ENCODE results near the gene DLG2.

DLG2 gene

DNA sequence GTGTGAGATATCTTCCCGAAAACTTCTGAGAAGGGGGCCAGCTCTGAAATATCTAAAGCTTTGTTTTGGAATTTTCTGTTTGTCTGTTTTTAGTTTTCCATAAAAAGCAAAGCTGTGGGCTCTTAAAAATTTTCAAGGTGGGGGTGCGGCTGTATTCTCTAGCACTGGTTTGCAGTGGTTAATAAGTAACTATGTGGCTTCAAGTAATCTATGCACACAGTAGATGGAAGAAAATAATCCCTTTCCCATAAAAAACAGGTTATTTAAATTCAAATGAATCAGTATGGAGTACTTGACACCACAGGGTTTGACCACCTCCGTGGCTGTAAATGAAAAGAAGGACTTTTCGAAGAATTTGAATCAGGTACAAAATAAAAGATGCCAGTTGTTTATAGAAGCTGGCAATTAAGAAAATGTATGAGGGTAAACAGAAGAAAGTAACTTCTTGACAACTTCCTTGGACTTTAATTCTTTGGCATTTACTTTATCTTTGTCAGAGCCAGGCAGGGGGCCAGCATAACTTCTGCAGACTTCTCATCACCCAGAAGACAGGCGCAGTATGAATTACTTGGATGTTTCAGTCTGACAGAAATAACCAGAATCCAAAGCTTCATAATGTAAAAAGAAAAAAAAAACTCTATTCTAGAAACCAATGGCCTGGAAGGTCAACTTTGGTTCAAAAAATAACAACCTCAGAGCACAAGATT, 981.0 kb downstream of the DLG2 start:
- no peak for DNase-seq
- Histone ChIP-seq H3K27me3 (replicated peaks; ENCODE audit: control insufficient read depth, insufficient read depth, low read length, poor library complexity, severe bottlenecking) (no peaks in the 10 kb centered on the region), H3K36me3 (ENCODE audit: control insufficient read depth, insufficient read depth, low read length) (no peaks in the 10 kb centered on the region), H3K27ac (ENCODE audit: insufficient read depth, low read length, poor library complexity, severe bottlenecking) (no peak overlapping the region), H3K4me1 (ENCODE audit: control insufficient read depth, insufficient read depth, low read length, poor library complexity, severe bottlenecking) (no peaks in the 10 kb centered on the region), H3K4me3 (ENCODE audit: insufficient read depth, low read depth, low read length, poor library complexity, severe bottlenecking) (no peak overlapping the region), H3K9me3 (ENCODE audit: control insufficient read depth, low read length) (no peaks in the 10 kb centered on the region)

DNA sequence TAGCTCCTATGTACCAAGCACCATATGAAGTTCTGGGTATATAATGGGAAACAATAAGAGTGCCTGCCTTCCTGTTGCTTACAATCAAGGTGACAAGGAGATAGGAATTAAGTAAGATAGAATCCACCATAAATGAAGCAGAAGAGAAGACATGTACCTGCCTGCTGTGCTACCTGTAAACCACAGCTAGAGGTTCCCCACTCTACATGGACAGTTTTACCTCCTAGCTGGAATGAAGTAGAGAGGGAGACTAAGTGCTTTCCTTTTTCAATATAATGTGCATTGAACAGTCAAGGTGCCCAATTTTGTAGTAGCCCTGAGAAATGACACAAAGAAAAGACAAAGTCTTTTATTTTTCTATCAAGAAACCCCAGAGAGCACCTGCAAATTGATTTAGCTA, 984.6 kb downstream of the DLG2 start:
- no peak for DNase-seq

DNA sequence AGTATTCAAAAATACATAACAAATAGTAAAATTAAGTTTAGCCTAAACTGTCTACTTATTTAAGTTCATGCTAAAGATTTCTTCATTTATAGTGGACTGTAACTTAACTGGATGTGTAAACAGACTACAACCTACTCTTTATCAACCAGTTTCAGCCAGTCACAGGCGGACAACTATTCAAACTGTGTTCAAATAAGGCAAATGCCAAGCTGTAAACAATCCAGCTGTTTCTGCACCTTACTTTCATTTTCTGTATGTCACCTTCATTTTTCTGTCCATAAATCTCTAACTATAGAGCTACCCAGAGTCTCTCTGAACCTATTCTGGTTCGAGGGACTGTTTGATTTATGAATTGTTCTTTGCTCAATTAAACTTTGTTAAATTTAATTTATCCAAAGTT, 992.8 kb downstream of the DLG2 start:
- H3K27ac ChIP-seq (ENCODE audit: insufficient read depth, low read length, poor library complexity, severe bottlenecking), result no peak overlapping the region
- H3K36me3 ChIP-seq (ENCODE audit: control insufficient read depth, insufficient read depth, low read length), result no peaks in the 10 kb centered on the region
- no peaks in the 10 kb centered on the region for H3K27me3 ChIP-seq (replicated peaks; ENCODE audit: control insufficient read depth, insufficient read depth, low read length, poor library complexity, severe bottlenecking)
- H3K4me3 ChIP-seq (ENCODE audit: insufficient read depth, low read depth, low read length, poor library complexity, severe bottlenecking), result no peak overlapping the region
- DNase-seq, result no peak
- no peaks in the 10 kb centered on the region for H3K9me3 ChIP-seq (ENCODE audit: control insufficient read depth, low read length)
- no peaks in the 10 kb centered on the region for H3K4me1 ChIP-seq (ENCODE audit: control insufficient read depth, insufficient read depth, low read length, poor library complexity, severe bottlenecking)

More for the DNA sequence above, 984.6 kb downstream of the DLG2 start:
- no peak overlapping the region for H3K4me3 ChIP-seq (ENCODE audit: insufficient read depth, low read depth, low read length, poor library complexity, severe bottlenecking)
- no peak overlapping the region for H3K27ac ChIP-seq (ENCODE audit: insufficient read depth, low read length, poor library complexity, severe bottlenecking)
- H3K9me3 ChIP-seq (ENCODE audit: control insufficient read depth, low read length), result no peaks in the 10 kb centered on the region
- no peaks in the 10 kb centered on the region for H3K27me3 ChIP-seq (replicated peaks; ENCODE audit: control insufficient read depth, insufficient read depth, low read length, poor library complexity, severe bottlenecking)
- no peaks in the 10 kb centered on the region for H3K36me3 ChIP-seq (ENCODE audit: control insufficient read depth, insufficient read depth, low read length)
- no peaks in the 10 kb centered on the region for H3K4me1 ChIP-seq (ENCODE audit: control insufficient read depth, insufficient read depth, low read length, poor library complexity, severe bottlenecking)

DNA sequence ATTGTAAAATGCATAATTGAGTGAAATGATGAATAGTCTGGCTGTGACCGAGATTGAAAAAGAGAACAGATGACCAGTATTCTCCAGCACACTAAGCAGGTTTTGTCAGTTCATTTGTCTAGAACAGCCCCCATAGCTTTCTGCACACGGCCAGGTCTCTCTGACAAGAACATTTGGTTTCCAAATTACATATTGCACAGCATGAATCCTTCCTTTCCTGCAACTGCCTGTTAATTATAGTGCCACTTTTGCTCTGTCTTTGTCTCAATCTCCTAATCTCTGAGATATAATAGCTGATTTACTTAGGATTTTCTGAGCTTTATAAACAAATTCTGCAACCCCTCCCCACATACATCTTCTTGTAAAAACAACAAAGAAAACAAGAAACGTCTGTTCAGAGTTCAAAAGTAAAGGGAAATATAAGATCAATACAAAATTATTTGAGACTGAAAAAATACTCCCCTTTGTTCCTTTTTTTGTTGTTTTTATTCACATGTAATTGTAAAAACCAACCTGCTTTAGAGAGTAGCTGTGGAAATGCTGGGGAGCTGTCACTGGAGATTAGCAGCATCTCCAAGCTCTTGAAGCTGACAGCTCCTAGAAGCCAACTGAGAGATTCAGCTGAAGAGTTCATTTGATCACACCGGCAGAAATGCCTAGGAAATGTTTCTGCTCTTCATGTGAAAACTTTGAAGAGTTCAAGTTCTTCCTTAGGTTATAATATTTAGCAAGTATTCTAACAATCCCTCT, 998.1 kb downstream of the DLG2 start:
- no peak overlapping the region for H3K4me3 ChIP-seq (ENCODE audit: insufficient read depth, low read depth, low read length, poor library complexity, severe bottlenecking)
- H3K27ac ChIP-seq (ENCODE audit: insufficient read depth, low read length, poor library complexity, severe bottlenecking), result no peak overlapping the region
- H3K4me1 ChIP-seq (ENCODE audit: control insufficient read depth, insufficient read depth, low read length, poor library complexity, severe bottlenecking), result no peaks in the 10 kb centered on the region

DNA sequence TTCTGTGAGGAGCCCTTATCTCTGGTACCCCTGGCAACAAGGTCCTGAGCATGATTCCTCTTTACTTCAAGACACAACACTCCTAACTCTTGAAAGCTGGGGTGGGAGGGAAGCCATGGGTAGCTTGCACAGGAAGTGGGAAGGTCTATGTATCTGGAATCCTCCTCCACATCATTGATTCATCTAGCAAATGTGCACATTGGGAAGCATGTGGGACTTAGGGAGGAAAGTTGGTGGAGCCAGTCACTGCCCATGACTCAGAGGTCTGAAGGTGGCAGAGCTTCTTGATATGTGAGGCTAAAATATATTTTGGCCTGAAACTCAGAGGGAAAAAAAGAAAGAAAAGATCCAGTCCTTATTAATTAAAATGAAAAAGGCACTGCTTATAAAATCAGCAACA, 1000.9 kb downstream of the DLG2 start:
- Histone ChIP-seq H3K4me3 (ENCODE audit: insufficient read depth, low read depth, low read length, poor library complexity, severe bottlenecking) (no peak overlapping the region), H3K27me3 (replicated peaks; ENCODE audit: control insufficient read depth, insufficient read depth, low read length, poor library complexity, severe bottlenecking) (no peaks in the 10 kb centered on the region), H3K9me3 (ENCODE audit: control insufficient read depth, low read length) (peaks cover 3% of the 10 kb centered on the region), H3K36me3 (ENCODE audit: control insufficient read depth, insufficient read depth, low read length) (no peaks in the 10 kb centered on the region), H3K27ac (ENCODE audit: insufficient read depth, low read length, poor library complexity, severe bottlenecking) (no peak overlapping the region), H3K4me1 (ENCODE audit: control insufficient read depth, insufficient read depth, low read length, poor library complexity, severe bottlenecking) (no peaks in the 10 kb centered on the region)
- DNase-seq, result no peak

More for the DNA sequence above, 998.1 kb downstream of the DLG2 start:
- Histone ChIP-seq H3K27me3 (replicated peaks; ENCODE audit: control insufficient read depth, insufficient read depth, low read length, poor library complexity, severe bottlenecking) (no peaks in the 10 kb centered on the region), H3K9me3 (ENCODE audit: control insufficient read depth, low read length) (peaks cover 3% of the 10 kb centered on the region), H3K36me3 (ENCODE audit: control insufficient read depth, insufficient read depth, low read length) (no peaks in the 10 kb centered on the region)
- no peak for DNase-seq

DNA sequence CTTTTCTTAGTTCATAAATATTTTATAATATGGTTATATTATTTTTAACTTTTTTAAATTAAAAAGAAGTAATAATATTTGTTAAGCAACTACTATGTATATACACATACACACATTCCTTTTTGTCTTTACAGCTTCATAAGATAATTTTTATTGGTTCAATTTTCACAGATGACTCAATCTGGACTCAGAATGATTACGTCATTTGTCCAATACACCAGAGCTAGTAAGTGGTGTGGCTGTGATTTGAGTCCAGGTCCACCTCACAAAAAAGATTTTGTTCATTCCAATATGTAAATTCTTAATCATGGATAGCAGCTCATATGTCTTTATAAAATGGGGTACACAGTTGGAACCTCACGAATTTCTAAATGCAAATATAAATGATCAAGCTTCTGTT, 1014.5 kb downstream of the DLG2 start:
- no peaks in the 10 kb centered on the region for H3K27me3 ChIP-seq (replicated peaks; ENCODE audit: control insufficient read depth, insufficient read depth, low read length, poor library complexity, severe bottlenecking)
- no peak overlapping the region for H3K27ac ChIP-seq (ENCODE audit: insufficient read depth, low read length, poor library complexity, severe bottlenecking)

DNA sequence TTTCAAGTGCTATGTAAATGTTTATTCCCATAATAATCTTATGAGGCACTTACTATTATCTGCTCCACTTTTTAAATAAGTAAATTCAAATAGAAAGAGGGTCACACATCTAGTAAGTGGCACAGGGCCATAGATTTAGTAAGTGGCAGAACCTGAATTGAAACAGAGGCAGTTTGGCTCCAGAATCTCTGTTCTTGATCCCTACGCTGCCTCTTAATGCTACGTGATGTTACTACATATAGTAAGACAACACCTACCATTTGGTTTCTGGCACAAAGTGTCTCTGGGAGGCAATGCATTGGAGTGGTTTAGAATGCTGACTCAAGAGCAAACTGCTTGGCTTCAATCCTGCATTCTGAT, 1018.3 kb downstream of the DLG2 start:
- no peaks in the 10 kb centered on the region for H3K36me3 ChIP-seq (ENCODE audit: control insufficient read depth, insufficient read depth, low read length)
- no peak for DNase-seq
- H3K27me3 ChIP-seq (replicated peaks; ENCODE audit: control insufficient read depth, insufficient read depth, low read length, poor library complexity, severe bottlenecking), result no peaks in the 10 kb centered on the region

More for the DNA sequence above, 1014.5 kb downstream of the DLG2 start:
- Histone ChIP-seq H3K4me1 (ENCODE audit: control insufficient read depth, insufficient read depth, low read length, poor library complexity, severe bottlenecking) (no peaks in the 10 kb centered on the region), H3K36me3 (ENCODE audit: control insufficient read depth, insufficient read depth, low read length) (no peaks in the 10 kb centered on the region), H3K4me3 (ENCODE audit: insufficient read depth, low read depth, low read length, poor library complexity, severe bottlenecking) (no peak overlapping the region), H3K9me3 (ENCODE audit: control insufficient read depth, low read length) (no peaks in the 10 kb centered on the region)
- no peak for DNase-seq

DNA sequence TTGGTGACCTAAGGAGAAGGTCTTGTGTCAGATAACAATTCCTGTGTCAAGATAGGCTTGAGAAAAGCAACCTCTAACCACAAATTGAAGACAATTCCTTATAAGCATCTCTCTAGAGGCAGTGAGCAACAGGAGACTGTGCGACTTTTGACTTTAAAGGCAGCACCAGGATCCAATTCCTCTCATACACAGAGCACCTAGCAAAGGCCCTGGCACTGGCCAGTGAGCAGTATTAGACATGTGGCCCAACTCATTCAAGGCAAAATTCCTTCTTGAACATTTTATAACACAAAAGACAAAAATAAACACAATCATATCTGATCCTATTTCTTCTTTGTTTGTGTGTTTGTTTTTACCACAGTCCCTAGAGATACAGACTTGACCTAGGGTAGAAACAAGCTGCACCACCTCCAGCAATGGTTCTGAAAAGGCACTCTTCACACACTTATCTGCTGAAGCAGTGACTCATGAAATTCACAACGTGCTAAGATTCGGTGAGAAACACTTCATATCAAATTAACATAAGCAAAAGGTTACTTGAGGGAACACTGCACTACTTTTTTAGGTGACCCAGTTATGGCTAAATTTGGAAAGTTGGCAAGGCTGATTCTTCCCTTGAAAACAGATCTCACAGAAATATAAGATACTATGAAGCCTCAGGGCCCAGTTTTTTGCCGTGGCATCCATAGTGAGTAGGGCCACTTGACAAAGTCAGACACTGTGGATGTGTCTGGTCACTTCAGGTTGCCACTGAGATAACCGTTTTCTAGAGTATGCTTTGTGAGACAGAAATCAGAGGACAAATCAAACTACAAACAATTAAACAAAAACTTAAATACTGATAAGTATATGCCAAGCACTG, 1018.9 kb downstream of the DLG2 start:
- DNase-seq, result no peak
- H3K9me3 ChIP-seq (ENCODE audit: control insufficient read depth, low read length), result no peaks in the 10 kb centered on the region
- no peaks in the 10 kb centered on the region for H3K4me1 ChIP-seq (ENCODE audit: control insufficient read depth, insufficient read depth, low read length, poor library complexity, severe bottlenecking)
- H3K27ac ChIP-seq (ENCODE audit: insufficient read depth, low read length, poor library complexity, severe bottlenecking), result no peak overlapping the region
- no peaks in the 10 kb centered on the region for H3K27me3 ChIP-seq (replicated peaks; ENCODE audit: control insufficient read depth, insufficient read depth, low read length, poor library complexity, severe bottlenecking)
- H3K4me3 ChIP-seq (ENCODE audit: insufficient read depth, low read depth, low read length, poor library complexity, severe bottlenecking), result no peak overlapping the region
- H3K36me3 ChIP-seq (ENCODE audit: control insufficient read depth, insufficient read depth, low read length), result no peaks in the 10 kb centered on the region

More for the DNA sequence above, 1018.3 kb downstream of the DLG2 start:
- Histone ChIP-seq H3K27ac (ENCODE audit: insufficient read depth, low read length, poor library complexity, severe bottlenecking) (no peak overlapping the region), H3K9me3 (ENCODE audit: control insufficient read depth, low read length) (no peaks in the 10 kb centered on the region), H3K4me1 (ENCODE audit: control insufficient read depth, insufficient read depth, low read length, poor library complexity, severe bottlenecking) (no peaks in the 10 kb centered on the region), H3K4me3 (ENCODE audit: insufficient read depth, low read depth, low read length, poor library complexity, severe bottlenecking) (no peak overlapping the region)

DNA sequence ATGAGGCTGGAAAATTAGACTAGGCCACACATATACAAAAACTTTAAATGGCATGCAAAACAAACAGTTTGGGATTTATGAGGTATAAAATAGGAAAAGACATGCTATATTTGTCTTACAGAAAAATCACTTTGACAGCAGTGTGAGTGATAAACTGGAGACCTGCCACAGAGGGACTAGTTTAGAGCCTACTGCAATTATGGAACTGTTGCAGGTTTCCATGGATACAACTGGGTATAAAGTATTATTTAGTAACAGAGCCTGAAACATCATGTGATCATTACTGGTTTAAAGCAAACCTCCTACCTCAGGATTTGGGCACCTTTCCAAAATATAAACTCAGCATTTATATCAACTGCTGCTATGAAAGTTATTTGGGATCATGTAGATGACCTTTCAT, 1032.5 kb downstream of the DLG2 start:
- H3K4me3 ChIP-seq (ENCODE audit: insufficient read depth, low read depth, low read length, poor library complexity, severe bottlenecking), result no peak overlapping the region
- H3K27me3 ChIP-seq (replicated peaks; ENCODE audit: control insufficient read depth, insufficient read depth, low read length, poor library complexity, severe bottlenecking), result no peaks in the 10 kb centered on the region
- no peaks in the 10 kb centered on the region for H3K36me3 ChIP-seq (ENCODE audit: control insufficient read depth, insufficient read depth, low read length)
- H3K9me3 ChIP-seq (ENCODE audit: control insufficient read depth, low read length), result no peaks in the 10 kb centered on the region
- no peaks in the 10 kb centered on the region for H3K4me1 ChIP-seq (ENCODE audit: control insufficient read depth, insufficient read depth, low read length, poor library complexity, severe bottlenecking)
- H3K27ac ChIP-seq (ENCODE audit: insufficient read depth, low read length, poor library complexity, severe bottlenecking), result no peak overlapping the region
- DNase-seq, result no peak

DNA sequence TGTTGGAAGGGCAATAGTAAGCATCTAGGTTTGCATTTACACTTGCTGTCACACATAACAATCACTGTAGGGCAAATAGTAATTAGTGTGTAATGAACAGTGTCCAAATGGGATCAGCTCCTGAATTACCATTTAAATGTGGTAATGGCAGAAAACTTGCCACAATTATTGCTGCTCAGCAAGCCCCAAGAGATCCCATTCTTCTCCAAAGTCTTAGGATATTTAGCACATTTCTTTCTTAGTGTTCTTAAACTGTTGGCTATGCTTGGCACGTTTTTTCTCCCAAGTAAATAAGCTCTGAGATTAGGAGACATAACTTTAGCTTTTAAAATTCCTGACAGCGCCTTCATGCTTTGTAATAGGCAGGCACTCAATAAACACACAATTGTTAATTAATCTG, 1037.0 kb downstream of the DLG2 start:
- no peaks in the 10 kb centered on the region for H3K4me1 ChIP-seq (ENCODE audit: control insufficient read depth, insufficient read depth, low read length, poor library complexity, severe bottlenecking)
- no peaks in the 10 kb centered on the region for H3K9me3 ChIP-seq (ENCODE audit: control insufficient read depth, low read length)
- no peak for DNase-seq
- no peak overlapping the region for H3K27ac ChIP-seq (ENCODE audit: insufficient read depth, low read length, poor library complexity, severe bottlenecking)
- H3K27me3 ChIP-seq (replicated peaks; ENCODE audit: control insufficient read depth, insufficient read depth, low read length, poor library complexity, severe bottlenecking), result no peaks in the 10 kb centered on the region
- no peak overlapping the region for H3K4me3 ChIP-seq (ENCODE audit: insufficient read depth, low read depth, low read length, poor library complexity, severe bottlenecking)
- H3K36me3 ChIP-seq (ENCODE audit: control insufficient read depth, insufficient read depth, low read length), result no peaks in the 10 kb centered on the region

Data from effector memory CD4-positive, alpha-beta T cell (primary cell).